Colonic mucosa (tissue), 4 donors: ENCODE results near the gene SLC1A1. TPM values are rescaled to one million over a fixed set of nuclear protein-coding genes. Genes with fewer than 3 reads are reported as not detected.

Experiments
- DNase-seq: peaks from one replicate; pipeline ENCODE4 v3.0.0-alpha.2; 2020
- H3K27ac ChIP-seq: fragments of 200-600 bp; one replicate; pipeline ENCODE4 v1.8.0; 2021
- H3K27me3 ChIP-seq: fragments of 200-600 bp; one replicate; pipeline ENCODE4 v1.8.0; 2021
- H3K36me3 ChIP-seq: fragments of 200-600 bp; one replicate; pipeline ENCODE4 v1.8.0; 2021
- H3K4me1 ChIP-seq: fragments of 200-600 bp; one replicate; pipeline ENCODE4 v1.8.0; 2021; ENCODE audit warnings: mild to moderate bottlenecking
- H3K4me3 ChIP-seq: fragments of 200-600 bp; one replicate; pipeline ENCODE4 v1.8.0; 2021
- H3K9ac ChIP-seq, 2 donors: one replicate each; pipeline ENCODE4 v1.7.0; 2013; ENCODE audit warnings: control low read depth in 2 of 2, low read depth in 2 of 2, low read length in 2 of 2
- H3K9me3 ChIP-seq: fragments of 200-600 bp; one replicate; pipeline ENCODE4 v1.8.0; 2021
- CTCF ChIP-seq: fragments of 200-600 bp; IDR thresholded peaks from one replicate; pipeline ENCODE4 v1.8.0; 2022; ENCODE audit warnings: antibody characterized with exemption, mild to moderate bottlenecking
- intact Hi-C: fragments of 100-400 bp; cut with DNase I; formaldehyde crosslinking; loops from one replicate; pipeline ENCODE4 v1.14.1; 2022
- total RNA-seq, 2 donors: library from RNA; stranded (reverse); fragmentation: NEBNext Ultra II Directional in 1 of 2; extraction: Animal tissue kit (Norgen Biotek cat#: 25700) in 1 of 2; gene quantifications; one replicate each; pipeline ENCODE4 v1.2.1, GENCODE V29; 2021
- donor health status: healthy.
- donor health status: DM: no; HTN: no; CAD: no.
- donor health status: DM: no; HTN: no; CAD: no.

The SLC1A1 gene
- total RNA-seq, 2 donors from 2014 or later = 9.1 to 25.0 TPM

GRCh38 chr9:4567601-4568000 is 77.3 kb downstream of the SLC1A1 start:
- intact Hi-C loops = no loop called here
- H3K4me1 ChIP-seq = no peaks in the 10 kb centered on the region
- TF ChIP-seq CTCF = no peak
- no peaks in the 10 kb centered on the region for H3K36me3 ChIP-seq
- H3K27me3 ChIP-seq = no peaks in the 10 kb centered on the region
- H3K27ac ChIP-seq = no peak overlapping the region
- H3K9ac ChIP-seq = no peak overlapping the region
- no peak overlapping the region for H3K4me3 ChIP-seq
- no peaks in the 10 kb centered on the region for H3K9me3 ChIP-seq
- DNase-seq = no peak

GRCh38 chr9:4569101-4569500 is 78.8 kb downstream of the SLC1A1 start:
- Histone ChIP-seq H3K27me3 (no peaks in the 10 kb centered on the region), H3K4me3 (no peak overlapping the region), H3K27ac (no peak overlapping the region), H3K9me3 (no peaks in the 10 kb centered on the region), H3K4me1 (no peaks in the 10 kb centered on the region), H3K36me3 (no peaks in the 10 kb centered on the region), H3K9ac (no peak overlapping the region)
- intact Hi-C loops = no loop called here
- TF ChIP-seq CTCF = no peak
- no peak for DNase-seq

GRCh38 chr9:4572184-4572826 is 82.0 kb downstream of the SLC1A1 start:
- H3K4me1 ChIP-seq = no peaks in the 10 kb centered on the region
- H3K27ac ChIP-seq = no peak overlapping the region
- no peak overlapping the region for H3K4me3 ChIP-seq
- H3K27me3 ChIP-seq = no peaks in the 10 kb centered on the region
- H3K9ac ChIP-seq = no peak overlapping the region
- no peak for TF ChIP-seq CTCF
- H3K9me3 ChIP-seq = no peaks in the 10 kb centered on the region
- H3K36me3 ChIP-seq = no peaks in the 10 kb centered on the region
- intact Hi-C loops = no loop called here
- no peak for DNase-seq

- Histone ChIP-seq H3K27me3 (no peaks in the 10 kb centered on the region), H3K9me3 (no peaks in the 10 kb centered on the region), H3K9ac (no peak overlapping the region), H3K4me1 (no peaks in the 10 kb centered on the region), H3K4me3 (no peak overlapping the region), H3K36me3 (no peaks in the 10 kb centered on the region), H3K27ac (no peak overlapping the region)
- DNase-seq = no peak
- intact Hi-C loops = no loop called here
- TF ChIP-seq CTCF = no peak
Observed at GRCh38 chr9:4573176-4573575, 82.9 kb downstream of the SLC1A1 start.

- Histone ChIP-seq H3K4me3 (no peak overlapping the region), H3K27me3 (no peaks in the 10 kb centered on the region), H3K4me1 (no peaks in the 10 kb centered on the region), H3K36me3 (no peaks in the 10 kb centered on the region), H3K9me3 (no peaks in the 10 kb centered on the region), H3K9ac (no peak overlapping the region), H3K27ac (no peak overlapping the region)
- DNase-seq = no peak
- intact Hi-C loops = no loop called here
- TF ChIP-seq CTCF = no peak
Observed at GRCh38 chr9:4573634-4574389, 83.5 kb downstream of the SLC1A1 start.
